Endothelial cell of umbilical vein (primary cell): ENCODE results near the gene MBD1. TPM values are rescaled to one million over a fixed set of nuclear protein-coding genes. Genes with fewer than 3 reads are reported as not detected.

Experiments
- BruUV-seq: library from RNA; stranded (reverse); fragments of 400-500 nt; replicated peaks from 2 replicates; lab custom pipeline; 2021; lab: Mats Ljungman, UMichigan
- CTCF ChIA-PET: fragments of 300-600, 350-600 bp; sonication (Branson Sonifier 250); formaldehyde crosslinking; loops from one replicate; lab custom pipeline; 2021; ENCODE audit warnings: antibody characterized with exemption, inconsistent platforms; lab: Charles Lee
- POLR2A ChIA-PET: fragments of 300-600, 350-600 bp; sonication (Branson Sonifier 250); formaldehyde crosslinking; loops from one replicate; lab custom pipeline; 2021; ENCODE audit warnings: antibody characterized with exemption, inconsistent platforms; lab: Charles Lee
- DNase-seq: peaks from one replicate; pipeline ENCODE4 v3.0.0-alpha.2; 2011; ENCODE audit warnings: low read depth, low spot score
- FAIRE-seq: peaks from 2 replicates; lab custom pipeline; 2011; peaks lifted over from hg19 to GRCh38; lab: Jason Lieb, UNC
- H2AFZ ChIP-seq: 2 replicates; pipeline ENCODE4 v1.6.0; 2012; ENCODE audit warnings: low read depth, low read length, control low read depth, inconsistent platforms
- H3K27ac ChIP-seq: 2 replicates; pipeline ENCODE4 v1.5.1; 2011; ENCODE audit warnings: low read depth, mild to moderate bottlenecking, control low read depth, low read length, moderate library complexity; ENCODE audit not compliant: insufficient read depth
- H3K27me3 ChIP-seq, 2 experiments: 2 replicates each; pipeline versions ENCODE4 v1.6.0 to v1.6.1; 2011; ENCODE audit warnings: low read length in 2 of 2, mixed read lengths in 1 of 2; ENCODE audit not compliant: control insufficient read depth in 2 of 2, insufficient read depth in 2 of 2
- H3K36me3 ChIP-seq, 2 experiments: 2 replicates in 1 of 2; 3 replicates in 1 of 2; pipeline ENCODE4 v1.5.1; 2011; ENCODE audit warnings: low read length in 2 of 2, mild to moderate bottlenecking in 1 of 2, moderate library complexity in 1 of 2; ENCODE audit not compliant: control insufficient read depth in 2 of 2, insufficient read depth in 2 of 2; ENCODE audit errors: extremely low read depth in 1 of 2
- H3K4me1 ChIP-seq: 3 replicates; pipeline ENCODE4 v1.5.1; 2011; ENCODE audit warnings: mild to moderate bottlenecking, low read length; ENCODE audit not compliant: control insufficient read depth, insufficient read depth; ENCODE audit errors: extremely low read depth
- H3K4me2 ChIP-seq: 2 replicates; pipeline ENCODE4 v1.6.1; 2011; ENCODE audit warnings: low read length, control low read depth, mixed read lengths; ENCODE audit not compliant: insufficient read depth
- H3K4me3 ChIP-seq, 3 experiments: fragments of 200-600 bp in 1 of 3; sonication (generic), shearing (Covaris generic) in 1 of 3; replicated peaks in 1 of 3; 2 replicates each; pipeline ENCODE4 v1.5.1; 2011 to 2016; ENCODE audit warnings: control low read depth in 3 of 3, low read length in 3 of 3, mild to moderate bottlenecking in 2 of 3, inconsistent platforms in 1 of 3, low read depth in 1 of 3, moderate library complexity in 1 of 3; ENCODE audit not compliant: insufficient read depth in 1 of 3
- H3K79me2 ChIP-seq: 2 replicates; pipeline ENCODE4 v1.6.0; 2012; ENCODE audit warnings: low read length, inconsistent platforms; ENCODE audit not compliant: control insufficient read depth, insufficient read depth
- H3K9ac ChIP-seq: replicated peaks from 2 replicates; pipeline ENCODE3; 2011; ENCODE audit warnings: low read length, control low read depth; ENCODE audit not compliant: insufficient read depth; ENCODE audit errors: extremely low read depth
- H3K9me1 ChIP-seq: replicated peaks from 3 replicates; pipeline ENCODE4 v1.6.0; 2011; ENCODE audit warnings: mild to moderate bottlenecking, low read length; ENCODE audit not compliant: control insufficient read depth, insufficient read depth; ENCODE audit errors: extremely low read depth
- H3K9me3 ChIP-seq: replicated peaks from 2 replicates; pipeline ENCODE4 v1.5.1; 2012; ENCODE audit warnings: low read length, inconsistent platforms; ENCODE audit not compliant: control insufficient read depth, insufficient read depth
- H4K20me1 ChIP-seq: replicated peaks from 2 replicates; pipeline ENCODE3; 2011; ENCODE audit warnings: mild to moderate bottlenecking, low read length; ENCODE audit not compliant: control insufficient read depth, insufficient read depth; ENCODE audit errors: extremely low read depth
- EZH2 ChIP-seq: IDR thresholded peaks from 2 replicates; pipeline ENCODE4 v1.6.1; 2012; ENCODE audit warnings: borderline replicate concordance, low read depth, mild to moderate bottlenecking, moderate library complexity, low read length, inconsistent platforms; ENCODE audit not compliant: severe bottlenecking
- FOS ChIP-seq: IDR thresholded peaks from 2 replicates; pipeline ENCODE4 v1.6.1; 2011; ENCODE audit warnings: mild to moderate bottlenecking, low read length, moderate library complexity, borderline replicate concordance; ENCODE audit not compliant: insufficient read depth
- GATA2 ChIP-seq: IDR thresholded peaks from 2 replicates; pipeline ENCODE4 v1.7.0; 2011; ENCODE audit warnings: low read depth, mild to moderate bottlenecking, moderate library complexity, mixed read lengths, low read length; ENCODE audit not compliant: insufficient read length, insufficient read depth
- JUN ChIP-seq: IDR thresholded peaks from 2 replicates; pipeline ENCODE4 v1.6.1; 2011; ENCODE audit warnings: borderline replicate concordance, low read depth; ENCODE audit not compliant: insufficient read length, insufficient read depth
- MYC ChIP-seq: IDR thresholded peaks from one replicate; pipeline ENCODE4 v1.6.1; 2011; ENCODE audit warnings: mild to moderate bottlenecking, low read depth, low read length
- POLR2A ChIP-seq: IDR thresholded peaks from 2 replicates; pipeline ENCODE4 v1.6.1; 2012; ENCODE audit warnings: low read depth, mild to moderate bottlenecking, control low read depth, low read length
- POLR2AphosphoS5 ChIP-seq: IDR thresholded peaks from 2 replicates; pipeline ENCODE4 v1.6.1; 2012; ENCODE audit warnings: low read depth, mild to moderate bottlenecking, control low read depth, low read length, moderate library complexity; ENCODE audit not compliant: insufficient read depth
- dilution Hi-C: fragments of 300-500 bp; cut with MboI; formaldehyde crosslinking; loops from one replicate; pipeline ENCODE4 v1.15.0; 2019; ENCODE audit warnings: low sequenced_read_pairs; ENCODE audit not compliant: extremely low pct_ligation_motif_present
- intact Hi-C: fragments of 100-400 bp; cut with micrococcal nuclease; formaldehyde crosslinking; loops from one replicate; pipeline ENCODE4 v1.10.0; 2022
- polyA plus RNA-seq, 4 experiments: library from polyadenylated mRNA; depleted of rRNA in 3 of 4; stranded (reverse) in 3 of 4; unstranded in 1 of 4; fragments of >200 nt; gene quantifications; 2 replicates each; pipeline versions ENCODE4 v1.2.1 to v1.2.3, GENCODE V29; 2011 to 2012; ENCODE audit warnings: missing spikeins in 1 of 4
- total RNA-seq: library from RNA; stranded (reverse); gene quantifications from 2 replicates; pipeline ENCODE4 v1.2.3, GENCODE V29; 2021
- TF ChIP-seq, protein P1 (sequence below): IDR thresholded peaks from 2 replicates; pipeline ENCODE4 v1.6.1; 2011; ENCODE audit not compliant: insufficient read depth, insufficient read length
- TF ChIP-seq, protein P2 (sequence below), 2 donors: IDR thresholded peaks; 1 replicate in 1 of 2; 2 replicates in 1 of 2; pipeline ENCODE4 v1.5.1; 2011; ENCODE audit warnings: low read length in 2 of 2, mild to moderate bottlenecking in 2 of 2, moderate library complexity in 2 of 2, control low read depth in 1 of 2, inconsistent platforms in 1 of 2, low read depth in 1 of 2; ENCODE audit not compliant: insufficient read depth in 1 of 2; ENCODE audit errors: extremely low read depth in 1 of 2

Gene MBD1
- total and polyA plus RNA-seq, 2 donors (not counting 3 experiments of a cell fraction or from before 2014, with no cell fraction given), result 57.2 to 77.5 TPM

DNA sequence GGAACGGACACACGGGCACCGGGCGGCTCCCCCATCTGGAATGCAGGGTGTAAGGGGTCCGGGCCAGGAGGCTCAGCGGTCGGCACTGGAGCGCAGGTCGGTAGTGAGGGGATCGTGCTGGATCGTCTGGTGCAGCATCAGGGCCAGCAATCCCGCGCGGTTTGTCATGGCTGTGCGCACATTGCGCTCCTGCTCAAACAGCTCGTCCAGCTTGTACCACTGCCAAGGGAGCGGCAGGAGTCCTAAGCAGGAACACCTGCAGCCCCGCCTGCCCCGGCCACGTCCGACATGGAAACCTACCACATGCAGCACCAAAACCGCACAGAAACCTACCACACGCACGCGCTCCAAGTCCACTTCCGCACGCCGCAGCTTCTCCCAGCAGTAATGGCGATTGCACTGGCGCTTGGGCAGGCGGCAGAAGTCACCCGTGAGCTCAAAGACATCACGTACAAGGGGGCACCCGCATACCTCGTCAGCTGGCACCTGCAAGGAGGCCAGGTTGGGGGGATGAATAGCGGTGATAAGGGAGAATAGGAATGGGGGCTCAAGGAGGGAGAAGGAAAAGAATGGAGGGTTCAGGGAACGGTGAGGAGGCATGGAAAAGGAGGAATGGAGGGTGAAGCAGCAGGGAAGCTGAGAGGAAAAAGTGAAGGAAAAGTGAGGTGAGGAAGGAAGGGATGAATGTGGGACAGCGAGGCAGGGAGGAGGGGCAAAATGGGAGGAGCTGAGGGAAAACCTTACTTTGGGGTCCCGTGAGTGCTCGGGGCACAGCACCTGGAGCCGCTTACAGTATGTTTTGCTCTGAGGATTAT lies 1.4 kb upstream of the MBD1 start:
- H3K4me3 ChIP-seq, result no peak overlapping the region
- peaks cover 0 to 26% of the 10 kb centered on the region in 2 experiments for H3K36me3 ChIP-seq
- peaks cover 28% of the 10 kb centered on the region for H3K4me1 ChIP-seq
- no peaks in the 10 kb centered on the region for H3K9me1 ChIP-seq
- FAIRE-seq (no peak), DNase-seq (no peak)
- no peak overlapping the region for H3K9ac ChIP-seq
- POLR2A ChIA-PET, result interaction anchor here (0.6 kb wide), 1 partner anchor 664 kb away, joined by 5 read pairs; no protein-coding TSS in a partner anchor
- H3K27me3 ChIP-seq, result no peaks in the 10 kb centered on the region
- no peaks in the 10 kb centered on the region for H3K9me3 ChIP-seq
- no peaks in the 10 kb centered on the region for H4K20me1 ChIP-seq
- no peak for TF ChIP-seq POLR2AphosphoS5
- no peak for TF ChIP-seq POLR2A
- TF ChIP-seq GATA2, result no peak
- no peak for TF ChIP-seq JUN
- TF ChIP-seq EZH2, result no peak
- TF ChIP-seq MYC, result no peak
- TF ChIP-seq, protein P1, sequence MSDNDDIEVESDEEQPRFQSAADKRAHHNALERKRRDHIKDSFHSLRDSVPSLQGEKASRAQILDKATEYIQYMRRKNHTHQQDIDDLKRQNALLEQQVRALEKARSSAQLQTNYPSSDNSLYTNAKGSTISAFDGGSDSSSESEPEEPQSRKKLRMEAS, result no peak
- TF ChIP-seq, protein P2, sequence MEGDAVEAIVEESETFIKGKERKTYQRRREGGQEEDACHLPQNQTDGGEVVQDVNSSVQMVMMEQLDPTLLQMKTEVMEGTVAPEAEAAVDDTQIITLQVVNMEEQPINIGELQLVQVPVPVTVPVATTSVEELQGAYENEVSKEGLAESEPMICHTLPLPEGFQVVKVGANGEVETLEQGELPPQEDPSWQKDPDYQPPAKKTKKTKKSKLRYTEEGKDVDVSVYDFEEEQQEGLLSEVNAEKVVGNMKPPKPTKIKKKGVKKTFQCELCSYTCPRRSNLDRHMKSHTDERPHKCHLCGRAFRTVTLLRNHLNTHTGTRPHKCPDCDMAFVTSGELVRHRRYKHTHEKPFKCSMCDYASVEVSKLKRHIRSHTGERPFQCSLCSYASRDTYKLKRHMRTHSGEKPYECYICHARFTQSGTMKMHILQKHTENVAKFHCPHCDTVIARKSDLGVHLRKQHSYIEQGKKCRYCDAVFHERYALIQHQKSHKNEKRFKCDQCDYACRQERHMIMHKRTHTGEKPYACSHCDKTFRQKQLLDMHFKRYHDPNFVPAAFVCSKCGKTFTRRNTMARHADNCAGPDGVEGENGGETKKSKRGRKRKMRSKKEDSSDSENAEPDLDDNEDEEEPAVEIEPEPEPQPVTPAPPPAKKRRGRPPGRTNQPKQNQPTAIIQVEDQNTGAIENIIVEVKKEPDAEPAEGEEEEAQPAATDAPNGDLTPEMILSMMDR (IDR thresholded peaks at IDR 0.05; ENCODE audit: extremely low read depth in 1 of 2, insufficient read depth in 1 of 2, low read depth in 1 of 2, low read length in 2 of 2), result no peak
- no peak for TF ChIP-seq FOS
- H2AFZ ChIP-seq, result no peak overlapping the region
- no TSS peak for BruUV-seq
- peaks cover 40% of the 10 kb centered on the region for H3K79me2 ChIP-seq
- dilution Hi-C loops (no loop called here), intact Hi-C loops (loop anchor here (5.0 kb wide), 2 partner anchors 790 to 915 kb away; partner anchors contain the start of genes MEX3C and RPL17)
- CTCF ChIA-PET, result interaction anchor here (2.7 kb wide), 1 partner anchor 74 kb away, joined by 14 read pairs; no protein-coding TSS in a partner anchor
- no peak overlapping the region for H3K27ac ChIP-seq
- H3K4me2 ChIP-seq, result no peak overlapping the region
